B cell (primary cell): ENCODE measurements around the gene RNF44. TPM values are rescaled to one million over a fixed set of nuclear protein-coding genes. Genes with fewer than 3 reads are reported as not detected.
A peak's percentile ranks its signal among the peaks of the same experiment; 100 is the strongest.

Source experiments
- ATAC-seq: fragments of 200-7000 bp; cut with Tn5 transposase; one replicate; pipeline ENCODE4 v1.10.0; 2021; ENCODE audit warnings: low read depth, mild to moderate bottlenecking, moderate number of reproducible peaks, moderate library complexity
- CTCF ChIA-PET: fragments of 350-600 bp; sonication (Branson Sonifier 250); formaldehyde crosslinking; loops from one replicate; lab custom pipeline; 2021; ENCODE audit warnings: antibody characterized with exemption, inconsistent platforms; lab: Charles Lee
- POLR2A ChIA-PET: fragments of 350-600 bp; sonication (Branson Sonifier 250); formaldehyde crosslinking; loops from one replicate; lab custom pipeline; 2021; ENCODE audit warnings: antibody characterized with exemption; lab: Charles Lee
- DNase-seq: peaks from one replicate; pipeline ENCODE4 v3.0.0; 2013
- H2AFZ ChIP-seq: 2 replicates; pipeline ENCODE4 v1.6.1; 2012; ENCODE audit warnings: mild to moderate bottlenecking, low read depth, low read length; ENCODE audit not compliant: insufficient read depth, poor library complexity, severe bottlenecking
- H3K27ac ChIP-seq, 2 donors: 1 replicate in 1 of 2; 2 replicates in 1 of 2; pipeline ENCODE4 v1.5.1; 2012 to 2013; ENCODE audit warnings: low read length in 2 of 2, mild to moderate bottlenecking in 2 of 2, moderate library complexity in 1 of 2
- H3K27me3 ChIP-seq, 4 experiments: fragments of 200-600 bp in 1 of 4; sonication (generic) in 1 of 4; replicated peaks in 1 of 4; 1 replicate in 2 of 4; 2 replicates in 2 of 4; pipeline versions ENCODE4 v1.6.1 to v1.7.0; 2013 to 2016; ENCODE audit warnings: low read length in 3 of 4, mild to moderate bottlenecking in 2 of 4, mixed read lengths in 1 of 4, moderate library complexity in 1 of 4; ENCODE audit not compliant: insufficient read depth in 4 of 4, control insufficient read depth in 3 of 4; ENCODE audit errors: control extremely low read depth in 1 of 4
- H3K36me3 ChIP-seq, 2 experiments: replicated peaks in 1 of 2; 1 replicate in 1 of 2; 2 replicates in 1 of 2; pipeline versions ENCODE4 v1.6.1 to v1.7.1; 2013; ENCODE audit warnings: low read length in 1 of 2; ENCODE audit not compliant: insufficient read depth in 2 of 2, control insufficient read depth in 1 of 2; ENCODE audit errors: control extremely low read depth in 1 of 2, extremely low read depth in 1 of 2
- H3K4me1 ChIP-seq, 2 donors: fragments of 200-600 bp in 1 of 2; sonication (generic) in 1 of 2; 1 replicate in 1 of 2; 2 replicates in 1 of 2; pipeline versions ENCODE4 v1.5.1 to v1.6.1; 2013 to 2017; ENCODE audit warnings: low read length in 2 of 2; ENCODE audit not compliant: control insufficient read depth in 2 of 2, insufficient read depth in 2 of 2
- H3K4me2 ChIP-seq: replicated peaks from 2 replicates; pipeline ENCODE3; 2012; ENCODE audit warnings: mild to moderate bottlenecking, low read depth, low read length; ENCODE audit not compliant: poor library complexity, severe bottlenecking
- H3K4me3 ChIP-seq, 5 experiments: fragments of 200-600 bp in 1 of 5; sonication (generic) in 1 of 5; 1 replicate in 3 of 5; 2 replicates in 2 of 5; pipeline versions ENCODE4 v1.5.1 to v1.7.0; 2011 to 2016; ENCODE audit warnings: low read length in 4 of 5, mild to moderate bottlenecking in 4 of 5, low read depth in 2 of 5, control low read depth in 1 of 5, moderate library complexity in 1 of 5; ENCODE audit not compliant: insufficient read depth in 1 of 5; ENCODE audit errors: control extremely low read depth in 1 of 5, extremely low read depth in 1 of 5
- H3K79me2 ChIP-seq: fragments of 200-600 bp; sonication (generic); one replicate; pipeline ENCODE4 v1.6.0; 2016; ENCODE audit warnings: low read length; ENCODE audit not compliant: control insufficient read depth, insufficient read depth
- H3K9ac ChIP-seq: fragments of 200-600 bp; sonication (generic); 2 replicates; pipeline ENCODE4 v1.6.1; 2017; ENCODE audit warnings: mild to moderate bottlenecking, low read length, moderate library complexity
- H3K9me3 ChIP-seq, 3 donors: one replicate each; pipeline versions ENCODE4 v1.6.1 to v1.7.1; 2013; ENCODE audit warnings: low read length in 2 of 3; ENCODE audit not compliant: control insufficient read depth in 2 of 3, insufficient read depth in 1 of 3; ENCODE audit errors: control extremely low read depth in 1 of 3
- H4K20me1 ChIP-seq: 2 replicates; pipeline ENCODE4 v1.6.0; 2012; ENCODE audit warnings: mild to moderate bottlenecking, low read length; ENCODE audit not compliant: insufficient read depth, control insufficient read depth, poor library complexity, severe bottlenecking
- H3K27ac Mint-ChIP-seq: one replicate; pipeline ENCODE4 v1.8.0; 2021; ENCODE audit warnings: mixed read lengths
- H3K27me3 Mint-ChIP-seq: one replicate; pipeline ENCODE4 v1.8.0; 2021; ENCODE audit warnings: mixed read lengths
- H3K4me1 Mint-ChIP-seq: one replicate; pipeline ENCODE4 v1.8.0; 2021; ENCODE audit warnings: mixed read lengths
- H3K4me3 Mint-ChIP-seq: one replicate; pipeline ENCODE4 v1.8.0; 2021; ENCODE audit warnings: mixed read lengths
- H3K9me3 Mint-ChIP-seq: one replicate; pipeline ENCODE4 v1.8.0; 2022; ENCODE audit warnings: mixed read lengths; ENCODE audit not compliant: insufficient read depth
- EZH2 ChIP-seq: IDR thresholded peaks from 2 replicates; pipeline ENCODE4 v1.6.1; 2012; ENCODE audit warnings: borderline replicate concordance, low read depth, mild to moderate bottlenecking, moderate library complexity, low read length; ENCODE audit not compliant: insufficient read depth, poor library complexity, severe bottlenecking
- WGBS: methylation state at CpG from one replicate; pipeline ENCODE4 v1.1.5; 2013; ENCODE audit warnings: missing lambda C conversion rate; ENCODE audit not compliant: insufficient coverage; 5-methylcytosine and 5-hydroxymethylcytosine counted together
- intact Hi-C: fragments of 100-400 bp; cut with micrococcal nuclease; formaldehyde crosslinking; loops from one replicate; pipeline ENCODE4 v1.10.0; 2022
- polyA plus RNA-seq: library from polyadenylated mRNA; depleted of rRNA; stranded (reverse); fragments of >200 nt; gene quantifications from 2 replicates; pipeline ENCODE4 v1.2.3, GENCODE V29; 2012
- total RNA-seq, 2 donors: library from RNA; stranded (reverse); fragments of 120-200 nt in 1 of 2; gene quantifications; 1 replicate in 1 of 2; 2 replicates in 1 of 2; pipeline versions ENCODE4 v1.2.3 to v1.2.4, GENCODE V29; 2013 to 2022
- TF ChIP-seq, protein P1 (sequence below): fragments of 200-600 bp; IDR thresholded peaks from one replicate; pipeline ENCODE4 v1.8.0; 2022; ENCODE audit warnings: antibody characterized with exemption, mild to moderate bottlenecking

Gene RNF44
- total and polyA plus RNA-seq, 2 donors (not counting 1 experiment from before 2014, with no cell fraction given), result 220 to 262 TPM

DNA sequence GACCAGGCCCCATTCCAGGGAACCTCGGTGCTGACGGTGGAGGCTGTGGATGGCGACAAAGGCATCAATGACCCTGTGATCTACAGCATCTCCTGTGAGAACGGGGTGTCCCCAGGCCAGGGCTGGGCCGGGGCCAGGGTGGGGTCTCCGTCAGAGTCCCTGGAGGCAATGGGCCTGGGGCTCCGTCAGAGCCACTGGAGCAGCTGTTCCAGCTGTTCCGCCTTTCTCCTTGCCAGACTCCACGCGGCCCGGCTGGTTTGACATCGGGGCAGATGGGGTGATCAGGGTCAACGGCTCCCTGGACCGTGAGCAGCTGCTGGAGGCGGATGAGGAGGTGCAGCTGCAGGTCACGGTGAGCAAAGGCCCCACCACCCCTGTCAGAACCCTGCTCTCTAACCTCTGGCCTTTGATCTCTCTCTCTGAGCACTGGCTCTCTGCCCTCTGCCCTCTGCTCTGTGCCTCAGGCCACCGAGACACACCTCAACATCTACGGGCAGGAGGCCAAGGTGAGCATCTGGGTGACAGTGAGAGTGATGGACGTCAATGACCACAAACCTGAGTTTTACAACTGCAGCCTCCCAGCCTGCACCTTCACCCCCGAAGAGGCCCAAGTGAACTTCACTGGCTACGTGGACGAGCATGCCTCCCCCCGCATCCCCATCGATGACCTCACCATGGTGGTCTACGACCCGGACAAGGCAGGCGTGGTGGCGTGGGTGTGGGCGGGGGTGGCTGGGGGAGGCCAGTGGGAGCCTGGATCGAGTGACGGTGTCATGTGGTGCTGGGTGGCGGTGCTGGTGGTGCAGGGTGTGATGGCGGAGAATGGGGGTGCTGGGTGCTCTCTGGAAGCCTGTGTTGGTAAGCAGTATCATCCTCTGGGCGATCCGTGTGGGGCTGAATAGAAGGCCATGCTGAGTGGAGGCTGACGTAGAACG lies 38.6 kb upstream of the RNF44 start:
- Mint-ChIP-seq H3K27me3 (peaks cover 7% of the 10 kb centered on the region), H3K27ac (peak overlapping the region; percentile 37)
- WGBS, result 95% methylated on average over 36 of the region's 37 CpGs

More for the DNA sequence above, 38.6 kb upstream of the RNF44 start:
- Histone ChIP-seq H3K9me3 (peaks cover 0 to 4% (median 0%) of the 10 kb centered on the region in 3 donors), H2AFZ (no peak overlapping the region), H4K20me1 (no peaks in the 10 kb centered on the region), H3K36me3 (no peaks in the 10 kb centered on the region), H3K79me2 (no peaks in the 10 kb centered on the region), H3K4me2 (no peak overlapping the region), H3K4me1 (peaks cover 0 to 11% of the 10 kb centered on the region in 2 donors), H3K4me3 (no peak overlapping the region), H3K27me3 (no peaks in the 10 kb centered on the region), H3K27ac (no peak overlapping the region), H3K9ac (no peak overlapping the region)
- no peak for DNase-seq
- Mint-ChIP-seq H3K4me1 (peaks cover 5% of the 10 kb centered on the region), H3K9me3 (no peaks in the 10 kb centered on the region), H3K4me3 (no peak overlapping the region)
- intact Hi-C loops, result loop anchor here (2.0 kb wide), 1 partner anchor 383 kb away; no protein-coding TSS in a partner anchor
- ChIA-PET CTCF (interaction anchor here (0.9 to 4.3 kb wide), 6 partner anchors 12 to 159 kb away, joined by 3 to 24 read pairs (median 10); partner anchors contain the start of genes CLTB, EIF4E1B and SNCB), POLR2A (no interaction called here)
- no peak for TF ChIP-seq EZH2
- TF ChIP-seq, protein P1, sequence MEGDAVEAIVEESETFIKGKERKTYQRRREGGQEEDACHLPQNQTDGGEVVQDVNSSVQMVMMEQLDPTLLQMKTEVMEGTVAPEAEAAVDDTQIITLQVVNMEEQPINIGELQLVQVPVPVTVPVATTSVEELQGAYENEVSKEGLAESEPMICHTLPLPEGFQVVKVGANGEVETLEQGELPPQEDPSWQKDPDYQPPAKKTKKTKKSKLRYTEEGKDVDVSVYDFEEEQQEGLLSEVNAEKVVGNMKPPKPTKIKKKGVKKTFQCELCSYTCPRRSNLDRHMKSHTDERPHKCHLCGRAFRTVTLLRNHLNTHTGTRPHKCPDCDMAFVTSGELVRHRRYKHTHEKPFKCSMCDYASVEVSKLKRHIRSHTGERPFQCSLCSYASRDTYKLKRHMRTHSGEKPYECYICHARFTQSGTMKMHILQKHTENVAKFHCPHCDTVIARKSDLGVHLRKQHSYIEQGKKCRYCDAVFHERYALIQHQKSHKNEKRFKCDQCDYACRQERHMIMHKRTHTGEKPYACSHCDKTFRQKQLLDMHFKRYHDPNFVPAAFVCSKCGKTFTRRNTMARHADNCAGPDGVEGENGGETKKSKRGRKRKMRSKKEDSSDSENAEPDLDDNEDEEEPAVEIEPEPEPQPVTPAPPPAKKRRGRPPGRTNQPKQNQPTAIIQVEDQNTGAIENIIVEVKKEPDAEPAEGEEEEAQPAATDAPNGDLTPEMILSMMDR, result no peak
- no peak for ATAC-seq
